WTC11 (cell line): ENCODE data around the gene CNOT10. TPM values are rescaled to one million over a fixed set of nuclear protein-coding genes. Genes with fewer than 3 reads are reported as not detected.

Experiments
- ATAC-seq: fragments of 200-7000 bp; cut with Tn5 transposase; 2 replicates; pipeline ENCODE4 v1.10.0; 2021; ENCODE audit warnings: mild to moderate bottlenecking, moderate library complexity
- Bru-seq: library from RNA; stranded (reverse); fragments of 400-500 nt; gene quantifications from one replicate; lab custom pipeline; 2021; lab: Mats Ljungman, UMichigan
- CTCF ChIA-PET: fragments of 300-600 bp; sonication (Branson Sonifier 250); formaldehyde crosslinking; loops from one replicate; lab custom pipeline; 2021; ENCODE audit warnings: antibody characterized with exemption; lab: Charles Lee
- POLR2A ChIA-PET: fragments of 350-600 bp; sonication (Branson Sonifier 250); formaldehyde crosslinking; loops from one replicate; lab custom pipeline; 2021; ENCODE audit warnings: antibody characterized with exemption; lab: Charles Lee
- DNase-seq: peaks from one replicate; pipeline ENCODE4 v3.0.0; 2021; ENCODE audit warnings: low spot score
- H3K27ac Mint-ChIP-seq: 2 replicates; pipeline ENCODE4 v1.8.0; 2021; ENCODE audit warnings: mixed read lengths
- H3K27me3 Mint-ChIP-seq: 2 replicates; pipeline ENCODE4 v1.8.0; 2021; ENCODE audit warnings: low read depth, mild to moderate bottlenecking, moderate library complexity, mixed read lengths
- H3K36me3 Mint-ChIP-seq: 2 replicates; pipeline ENCODE4 v1.8.0; 2021; ENCODE audit warnings: mixed read lengths
- H3K4me1 Mint-ChIP-seq: 2 replicates; pipeline ENCODE4 v1.8.0; 2022; ENCODE audit warnings: mixed read lengths
- H3K4me3 Mint-ChIP-seq: 2 replicates; pipeline ENCODE4 v1.8.0; 2021; ENCODE audit warnings: mild to moderate bottlenecking, moderate library complexity, mixed read lengths
- H3K9me3 Mint-ChIP-seq: 2 replicates; pipeline ENCODE4 v1.8.0; 2021; ENCODE audit warnings: mixed read lengths
- CREM ChIP-seq: sonication (generic); formaldehyde crosslinking; IDR thresholded peaks from 2 replicates; pipeline ENCODE4 v1.8.1; 2022; ENCODE audit warnings: mild to moderate bottlenecking, missing genetic modification reagents, moderate library complexity
- ELF4 ChIP-seq: sonication (generic); formaldehyde crosslinking; IDR thresholded peaks from 2 replicates; pipeline ENCODE4 v1.8.1; 2022; ENCODE audit warnings: low read depth, mild to moderate bottlenecking, moderate library complexity, missing genetic modification reagents
- IRF2 ChIP-seq: sonication (generic); formaldehyde crosslinking; IDR thresholded peaks from 2 replicates; pipeline ENCODE4 v1.8.0; 2022; ENCODE audit warnings: low read depth, missing genetic modification reagents, borderline replicate concordance
- MLX ChIP-seq: sonication (generic); formaldehyde crosslinking; IDR thresholded peaks from 2 replicates; pipeline ENCODE4 v1.8.1; 2023; ENCODE audit warnings: mild to moderate bottlenecking, missing genetic modification reagents, moderate library complexity
- MYBL2 ChIP-seq: sonication (generic); formaldehyde crosslinking; IDR thresholded peaks from 2 replicates; pipeline ENCODE4 v1.8.1; 2023; ENCODE audit warnings: mild to moderate bottlenecking, moderate library complexity, missing genetic modification reagents
- SMAD3 ChIP-seq: sonication (generic); formaldehyde crosslinking; IDR thresholded peaks from 2 replicates; pipeline ENCODE4 v1.8.0; 2022; ENCODE audit warnings: missing genetic modification reagents, mild to moderate bottlenecking, borderline replicate concordance
- TEAD4 ChIP-seq: sonication (generic); formaldehyde crosslinking; IDR thresholded peaks from 2 replicates; pipeline ENCODE4 v1.8.0; 2022; ENCODE audit warnings: mild to moderate bottlenecking, missing genetic modification reagents
- USF1 ChIP-seq: sonication (generic); formaldehyde crosslinking; IDR thresholded peaks from 2 replicates; pipeline ENCODE4 v1.8.0; 2022; ENCODE audit warnings: mild to moderate bottlenecking, missing genetic modification reagents
- ZNF532 ChIP-seq: fragments of 250-450 bp; sonication (Bioruptor Pico); IDR thresholded peaks from 2 replicates; pipeline ENCODE4 v1.9.0; 2021; ENCODE audit warnings: mild to moderate bottlenecking, borderline replicate concordance
- long read RNA-seq, 3 experiments: library from RNA in 1 of 3; library from capped mRNA in 1 of 3; library from polyadenylated mRNA in 1 of 3; unstranded in 2 of 3; stranded (forward) in 1 of 3; transcript quantifications; one replicate each; pipeline ENCODE4 v2.0.0, GENCODE V29; 2021
- total RNA-seq: library from RNA; stranded (reverse); gene quantifications from 3 replicates; pipeline ENCODE4 v1.2.3, GENCODE V29; 2021
- TF ChIP-seq, protein P1 (sequence below): sonication (generic); formaldehyde crosslinking; conservative IDR thresholded peaks from 2 replicates; pipeline ENCODE4 v1.8.1; 2023; ENCODE audit warnings: mild to moderate bottlenecking, low read depth, missing genetic modification reagents, moderate library complexity
- TF ChIP-seq, protein P2 (sequence below): sonication (generic); formaldehyde crosslinking; IDR thresholded peaks from 2 replicates; pipeline ENCODE4 v1.8.1; 2022; ENCODE audit warnings: missing genetic modification reagents, borderline replicate concordance
- TF ChIP-seq, protein P3 (sequence below): sonication (generic); formaldehyde crosslinking; IDR thresholded peaks from 2 replicates; pipeline ENCODE4 v1.8.0; 2023; ENCODE audit warnings: missing genetic modification reagents, mild to moderate bottlenecking, borderline replicate concordance
- TF ChIP-seq, protein P4 (sequence below): sonication (generic); formaldehyde crosslinking; IDR thresholded peaks from 2 replicates; pipeline ENCODE4 v1.8.1; 2022; ENCODE audit warnings: mild to moderate bottlenecking, moderate library complexity, missing genetic modification reagents

The CNOT10 gene, protein sequence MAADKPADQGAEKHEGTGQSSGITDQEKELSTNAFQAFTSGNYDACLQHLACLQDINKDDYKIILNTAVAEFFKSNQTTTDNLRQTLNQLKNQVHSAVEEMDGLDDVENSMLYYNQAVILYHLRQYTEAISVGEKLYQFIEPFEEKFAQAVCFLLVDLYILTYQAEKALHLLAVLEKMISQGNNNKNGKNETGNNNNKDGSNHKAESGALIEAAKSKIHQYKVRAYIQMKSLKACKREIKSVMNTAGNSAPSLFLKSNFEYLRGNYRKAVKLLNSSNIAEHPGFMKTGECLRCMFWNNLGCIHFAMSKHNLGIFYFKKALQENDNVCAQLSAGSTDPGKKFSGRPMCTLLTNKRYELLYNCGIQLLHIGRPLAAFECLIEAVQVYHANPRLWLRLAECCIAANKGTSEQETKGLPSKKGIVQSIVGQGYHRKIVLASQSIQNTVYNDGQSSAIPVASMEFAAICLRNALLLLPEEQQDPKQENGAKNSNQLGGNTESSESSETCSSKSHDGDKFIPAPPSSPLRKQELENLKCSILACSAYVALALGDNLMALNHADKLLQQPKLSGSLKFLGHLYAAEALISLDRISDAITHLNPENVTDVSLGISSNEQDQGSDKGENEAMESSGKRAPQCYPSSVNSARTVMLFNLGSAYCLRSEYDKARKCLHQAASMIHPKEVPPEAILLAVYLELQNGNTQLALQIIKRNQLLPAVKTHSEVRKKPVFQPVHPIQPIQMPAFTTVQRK
- total RNA-seq (37.5 to 40.0 TPM (median 38.7 TPM) in 3 replicates), Bru-seq, nascent RNA (percentile 75 among the genes with signal in this experiment)
- long read RNA-seq, experiment 1, transcript CNOT10-201 (19 exons, 2,815 nt), result major isoform, 115 of 174 reads
- long read RNA-seq, experiment 1, transcript CNOT10-202 (18 exons, 2,573 nt), result minor isoform, 10 of 174 reads
- long read RNA-seq, experiment 1, partial matches to known transcripts, result 7 of 174 reads
- long read RNA-seq, experiment 1, other reads (novel, unspliced or antisense), result 42 of 174 reads
- long read RNA-seq, experiment 2, transcript CNOT10-201 (19 exons, 2,815 nt), result major isoform, 18 of 44 reads
- long read RNA-seq, experiment 2, partial matches to known transcripts, result 5 of 44 reads
- long read RNA-seq, experiment 2, other reads (novel, unspliced or antisense), result 20 of 44 reads
- long read RNA-seq, experiment 3, transcript CNOT10-201 (19 exons, 2,815 nt), result major isoform, 45 of 70 reads
- long read RNA-seq, experiment 3, partial matches to known transcripts, result 6 of 70 reads
- long read RNA-seq, experiment 3, other reads (novel, unspliced or antisense), result 15 of 70 reads

GRCh38 chr3:32684800-32685542, at the start of gene CNOT10:
CNOT10 (plus strand) TSS chr3:32685188; CDS start chr3:32685461, 273 bp downstream.
- Mint-ChIP-seq H3K36me3 (peaks cover 8% of the 10 kb centered on the region), H3K4me1 (peaks cover 29% of the 10 kb centered on the region), H3K4me3 (peak within 1 kb of the TSS; percentile 93), H3K27me3 (no peaks in the 10 kb centered on the region; the same call in 1 of the 2 replicates), H3K27ac (peak within 1 kb of the TSS; percentile 90), H3K9me3 (no peaks in the 10 kb centered on the region)
- ChIA-PET POLR2A (interaction anchor here (0.6 to 0.9 kb wide), 3 partner anchors 12 to 115 kb away, joined by 3 read pairs; partner anchors contain the start of gene DYNC1LI1), CTCF (interaction anchor here (0.6 to 1.4 kb wide), 5 partner anchors 36 to 183 kb away, joined by 3 to 6 read pairs (median 4); partner anchors contain the start of genes CMTM6 and DYNC1LI1)
- peak; percentile 94 for DNase-seq
- peak; percentile 96 for ATAC-seq
- TF ChIP-seq ELF4 (CRISPR knock-in tag), result no peak
- TF ChIP-seq, protein P1, sequence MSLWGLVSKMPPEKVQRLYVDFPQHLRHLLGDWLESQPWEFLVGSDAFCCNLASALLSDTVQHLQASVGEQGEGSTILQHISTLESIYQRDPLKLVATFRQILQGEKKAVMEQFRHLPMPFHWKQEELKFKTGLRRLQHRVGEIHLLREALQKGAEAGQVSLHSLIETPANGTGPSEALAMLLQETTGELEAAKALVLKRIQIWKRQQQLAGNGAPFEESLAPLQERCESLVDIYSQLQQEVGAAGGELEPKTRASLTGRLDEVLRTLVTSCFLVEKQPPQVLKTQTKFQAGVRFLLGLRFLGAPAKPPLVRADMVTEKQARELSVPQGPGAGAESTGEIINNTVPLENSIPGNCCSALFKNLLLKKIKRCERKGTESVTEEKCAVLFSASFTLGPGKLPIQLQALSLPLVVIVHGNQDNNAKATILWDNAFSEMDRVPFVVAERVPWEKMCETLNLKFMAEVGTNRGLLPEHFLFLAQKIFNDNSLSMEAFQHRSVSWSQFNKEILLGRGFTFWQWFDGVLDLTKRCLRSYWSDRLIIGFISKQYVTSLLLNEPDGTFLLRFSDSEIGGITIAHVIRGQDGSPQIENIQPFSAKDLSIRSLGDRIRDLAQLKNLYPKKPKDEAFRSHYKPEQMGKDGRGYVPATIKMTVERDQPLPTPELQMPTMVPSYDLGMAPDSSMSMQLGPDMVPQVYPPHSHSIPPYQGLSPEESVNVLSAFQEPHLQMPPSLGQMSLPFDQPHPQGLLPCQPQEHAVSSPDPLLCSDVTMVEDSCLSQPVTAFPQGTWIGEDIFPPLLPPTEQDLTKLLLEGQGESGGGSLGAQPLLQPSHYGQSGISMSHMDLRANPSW (CRISPR knock-in tag), result no peak
- TF ChIP-seq CREM, result peak; percentile 78
- TF ChIP-seq, protein P2, sequence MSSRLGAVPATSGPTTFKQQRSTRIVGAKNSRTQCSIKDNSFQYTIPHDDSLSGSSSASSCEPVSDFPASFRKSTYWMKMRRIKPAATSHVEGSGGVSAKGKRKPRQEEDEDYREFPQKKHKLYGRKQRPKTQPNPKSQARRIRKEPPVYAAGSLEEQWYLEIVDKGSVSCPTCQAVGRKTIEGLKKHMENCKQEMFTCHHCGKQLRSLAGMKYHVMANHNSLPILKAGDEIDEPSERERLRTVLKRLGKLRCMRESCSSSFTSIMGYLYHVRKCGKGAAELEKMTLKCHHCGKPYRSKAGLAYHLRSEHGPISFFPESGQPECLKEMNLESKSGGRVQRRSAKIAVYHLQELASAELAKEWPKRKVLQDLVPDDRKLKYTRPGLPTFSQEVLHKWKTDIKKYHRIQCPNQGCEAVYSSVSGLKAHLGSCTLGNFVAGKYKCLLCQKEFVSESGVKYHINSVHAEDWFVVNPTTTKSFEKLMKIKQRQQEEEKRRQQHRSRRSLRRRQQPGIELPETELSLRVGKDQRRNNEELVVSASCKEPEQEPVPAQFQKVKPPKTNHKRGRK (CRISPR knock-in tag), result no peak
- TF ChIP-seq, protein P3, sequence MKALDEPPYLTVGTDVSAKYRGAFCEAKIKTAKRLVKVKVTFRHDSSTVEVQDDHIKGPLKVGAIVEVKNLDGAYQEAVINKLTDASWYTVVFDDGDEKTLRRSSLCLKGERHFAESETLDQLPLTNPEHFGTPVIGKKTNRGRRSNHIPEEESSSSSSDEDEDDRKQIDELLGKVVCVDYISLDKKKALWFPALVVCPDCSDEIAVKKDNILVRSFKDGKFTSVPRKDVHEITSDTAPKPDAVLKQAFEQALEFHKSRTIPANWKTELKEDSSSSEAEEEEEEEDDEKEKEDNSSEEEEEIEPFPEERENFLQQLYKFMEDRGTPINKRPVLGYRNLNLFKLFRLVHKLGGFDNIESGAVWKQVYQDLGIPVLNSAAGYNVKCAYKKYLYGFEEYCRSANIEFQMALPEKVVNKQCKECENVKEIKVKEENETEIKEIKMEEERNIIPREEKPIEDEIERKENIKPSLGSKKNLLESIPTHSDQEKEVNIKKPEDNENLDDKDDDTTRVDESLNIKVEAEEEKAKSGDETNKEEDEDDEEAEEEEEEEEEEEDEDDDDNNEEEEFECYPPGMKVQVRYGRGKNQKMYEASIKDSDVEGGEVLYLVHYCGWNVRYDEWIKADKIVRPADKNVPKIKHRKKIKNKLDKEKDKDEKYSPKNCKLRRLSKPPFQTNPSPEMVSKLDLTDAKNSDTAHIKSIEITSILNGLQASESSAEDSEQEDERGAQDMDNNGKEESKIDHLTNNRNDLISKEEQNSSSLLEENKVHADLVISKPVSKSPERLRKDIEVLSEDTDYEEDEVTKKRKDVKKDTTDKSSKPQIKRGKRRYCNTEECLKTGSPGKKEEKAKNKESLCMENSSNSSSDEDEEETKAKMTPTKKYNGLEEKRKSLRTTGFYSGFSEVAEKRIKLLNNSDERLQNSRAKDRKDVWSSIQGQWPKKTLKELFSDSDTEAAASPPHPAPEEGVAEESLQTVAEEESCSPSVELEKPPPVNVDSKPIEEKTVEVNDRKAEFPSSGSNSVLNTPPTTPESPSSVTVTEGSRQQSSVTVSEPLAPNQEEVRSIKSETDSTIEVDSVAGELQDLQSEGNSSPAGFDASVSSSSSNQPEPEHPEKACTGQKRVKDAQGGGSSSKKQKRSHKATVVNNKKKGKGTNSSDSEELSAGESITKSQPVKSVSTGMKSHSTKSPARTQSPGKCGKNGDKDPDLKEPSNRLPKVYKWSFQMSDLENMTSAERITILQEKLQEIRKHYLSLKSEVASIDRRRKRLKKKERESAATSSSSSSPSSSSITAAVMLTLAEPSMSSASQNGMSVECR (CRISPR knock-in tag), result 0 out of 2 replicates have a peak, but pooled peaks have one; percentile 31
- no peak for TF ChIP-seq IRF2 (CRISPR knock-in tag)
- TF ChIP-seq, protein P4, sequence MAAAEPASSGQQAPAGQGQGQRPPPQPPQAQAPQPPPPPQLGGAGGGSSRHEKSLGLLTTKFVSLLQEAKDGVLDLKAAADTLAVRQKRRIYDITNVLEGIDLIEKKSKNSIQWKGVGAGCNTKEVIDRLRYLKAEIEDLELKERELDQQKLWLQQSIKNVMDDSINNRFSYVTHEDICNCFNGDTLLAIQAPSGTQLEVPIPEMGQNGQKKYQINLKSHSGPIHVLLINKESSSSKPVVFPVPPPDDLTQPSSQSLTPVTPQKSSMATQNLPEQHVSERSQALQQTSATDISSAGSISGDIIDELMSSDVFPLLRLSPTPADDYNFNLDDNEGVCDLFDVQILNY (CRISPR knock-in tag), result peak; percentile 91
- TF ChIP-seq MLX (CRISPR knock-in tag), result no peak
- no peak; the same call in 1 of the 2 replicates for TF ChIP-seq MYBL2 (CRISPR knock-in tag)
- TF ChIP-seq TEAD4 (CRISPR knock-in tag), result no peak
- no peak for TF ChIP-seq USF1 (CRISPR knock-in tag)
- no peak for TF ChIP-seq ZNF532 (CRISPR knock-in tag)
- no peak for TF ChIP-seq SMAD3
